ENCODE data around the gene FGA.

FGA gene

GRCh38 chr4:154560824-154561231, 29.7 kb downstream of the FGA start:
- no peak overlapping the region for H3K27ac ChIP-seq
- no peak for TF ChIP-seq CTCF (conservative IDR thresholded peaks at IDR 0.05)

GRCh38 chr4:154560419-154560801, 30.1 kb downstream of the FGA start:
- TF ChIP-seq CTCF (conservative IDR thresholded peaks at IDR 0.05) = no peak
- no peak overlapping the region for H3K27ac ChIP-seq

GRCh38 chr4:154559494-154560418, 30.8 kb downstream of the FGA start:
- H3K27ac ChIP-seq = no peak overlapping the region
- TF ChIP-seq CTCF (conservative IDR thresholded peaks at IDR 0.05) = peak; percentile 73

GRCh38 chr4:154559141-154559493, 31.4 kb downstream of the FGA start:
- no peak for TF ChIP-seq CTCF (conservative IDR thresholded peaks at IDR 0.05)
- no peak overlapping the region for H3K27ac ChIP-seq

GRCh38 chr4:154551872-154552686, 38.5 kb downstream of the FGA start:
- H3K27ac ChIP-seq = no peak overlapping the region
- peak; percentile 91 for TF ChIP-seq CTCF (conservative IDR thresholded peaks at IDR 0.05)

- TF ChIP-seq CTCF (conservative IDR thresholded peaks at IDR 0.05) = no peak; the same call in 1 of the 2 replicates
- H3K27ac ChIP-seq = peak within 1 kb of the TSS; percentile 61
Observed at GRCh38 chr4:154549894-154550790, 40.4 kb downstream of the FGA start, which contains the start of gene PLRG1. PLRG1 (minus strand) TSS chr4:154550400; CDS start chr4:154550308, 92 bp downstream.

Measured in VCaP (cell line).